ENCODE measurements around the gene CCBE1.

CCBE1 gene

GRCh38 chr18:59459369-59460071 is 237.7 kb downstream of the CCBE1 start:
- DNase-seq (ENCODE audit: low read depth in 1 of 2, low spot score in 1 of 2): no peak

GRCh38 chr18:59458575-59458974 is 238.6 kb downstream of the CCBE1 start:
- DNase-seq (ENCODE audit: low read depth in 1 of 2, low spot score in 1 of 2): no peak

GRCh38 chr18:59456657-59457056 is 240.6 kb downstream of the CCBE1 start:
- no peak for DNase-seq (ENCODE audit: low read depth in 1 of 2, low spot score in 1 of 2)

DNA sequence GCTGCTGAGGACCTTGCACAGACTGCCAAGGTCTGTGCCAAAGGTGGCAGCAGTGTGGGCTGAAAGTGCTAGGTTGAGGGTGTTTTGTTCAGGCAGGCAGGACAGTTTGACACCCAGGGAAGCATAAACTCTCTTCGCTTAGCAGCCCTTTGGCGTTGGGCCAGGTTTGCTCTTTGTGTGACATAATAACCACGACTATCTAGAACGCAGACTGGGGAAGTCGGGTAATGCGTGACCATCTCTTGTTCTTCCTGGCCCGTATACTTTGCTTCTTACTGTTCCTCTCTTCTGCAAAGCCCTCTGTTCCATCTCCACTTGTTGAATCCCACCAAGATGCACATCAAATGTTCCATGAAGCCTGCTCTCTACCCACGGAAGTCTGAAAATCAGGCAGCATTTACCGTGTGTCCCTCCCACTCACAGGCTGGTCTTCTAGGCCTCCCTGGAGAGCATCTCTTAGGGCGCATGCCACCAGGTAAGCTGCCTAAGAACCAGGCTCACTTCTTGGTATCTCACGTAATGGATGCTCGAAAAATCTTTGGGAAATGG is 241.4 kb downstream of the CCBE1 start:
- no peak for DNase-seq (ENCODE audit: low read depth in 1 of 2, low spot score in 1 of 2)

DNA sequence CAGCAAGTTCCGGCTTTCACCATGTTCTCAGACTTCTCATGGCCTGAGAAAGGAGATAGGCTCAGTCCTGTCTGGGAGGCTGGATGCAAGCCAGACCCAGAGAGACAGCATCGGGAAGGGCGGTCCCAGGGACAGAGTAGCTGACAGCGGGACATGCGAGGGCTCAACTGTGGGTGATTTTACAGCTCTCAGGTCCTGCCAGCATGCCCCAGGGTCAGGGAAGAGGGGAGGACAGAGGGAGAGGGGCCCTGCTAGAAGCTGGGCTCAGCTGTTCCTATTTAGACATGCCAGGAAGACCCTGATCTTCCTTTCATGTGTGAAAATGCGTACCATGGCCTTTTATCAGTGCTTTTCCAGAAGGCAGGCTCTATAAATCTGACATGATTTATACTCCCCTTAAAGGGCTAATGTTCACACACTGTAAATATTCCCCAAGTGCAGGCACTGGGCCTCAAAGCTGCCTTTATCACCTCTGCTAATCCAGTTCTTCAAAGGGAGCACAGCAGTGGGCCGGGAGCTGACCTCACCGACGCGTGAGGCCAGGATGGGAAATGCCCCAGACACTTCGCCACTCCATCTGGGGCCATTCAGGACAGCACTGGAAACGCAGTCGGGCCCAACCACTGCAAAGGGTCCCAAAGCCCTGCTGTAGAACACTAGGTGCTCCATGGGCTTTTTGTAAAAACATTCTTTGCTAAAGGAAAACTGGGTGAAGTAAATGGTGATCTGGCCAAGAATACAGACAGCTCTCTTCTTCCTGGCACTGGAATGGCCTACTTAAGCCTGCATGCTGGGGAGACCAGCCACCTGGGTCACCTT is 242.1 kb downstream of the CCBE1 start:
- no peak for DNase-seq (ENCODE audit: low read depth in 1 of 2, low spot score in 1 of 2)

DNA sequence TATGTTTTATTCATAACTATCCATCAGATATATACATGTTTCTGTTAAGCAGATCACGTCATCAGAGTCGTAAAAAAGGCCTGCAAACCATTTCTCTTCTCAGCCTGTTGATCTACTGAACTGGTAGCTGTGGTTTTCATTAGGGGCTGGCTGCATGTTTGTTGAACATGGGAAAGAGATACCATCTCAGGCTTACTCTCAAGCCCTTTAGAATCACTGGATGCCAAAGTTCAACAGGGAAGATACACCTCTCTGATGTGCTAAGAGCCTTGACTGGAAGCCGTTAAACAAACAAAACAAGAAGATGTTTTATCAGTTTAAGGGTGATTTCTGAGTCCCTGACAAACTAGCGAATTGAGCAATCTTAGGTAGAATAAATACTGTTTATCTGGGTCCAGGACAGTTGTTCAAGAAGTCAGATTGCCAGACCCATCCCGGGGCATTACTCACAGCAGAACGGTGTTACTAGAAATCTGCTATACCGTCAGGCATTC is 243.7 kb downstream of the CCBE1 start:
- DNase-seq (ENCODE audit: low read depth in 1 of 2, low spot score in 1 of 2): no peak

- DNase-seq (ENCODE audit: low read depth in 1 of 2, low spot score in 1 of 2): no peak
Observed at GRCh38 chr18:59451963-59452362, 245.3 kb downstream of the CCBE1 start.

DNA sequence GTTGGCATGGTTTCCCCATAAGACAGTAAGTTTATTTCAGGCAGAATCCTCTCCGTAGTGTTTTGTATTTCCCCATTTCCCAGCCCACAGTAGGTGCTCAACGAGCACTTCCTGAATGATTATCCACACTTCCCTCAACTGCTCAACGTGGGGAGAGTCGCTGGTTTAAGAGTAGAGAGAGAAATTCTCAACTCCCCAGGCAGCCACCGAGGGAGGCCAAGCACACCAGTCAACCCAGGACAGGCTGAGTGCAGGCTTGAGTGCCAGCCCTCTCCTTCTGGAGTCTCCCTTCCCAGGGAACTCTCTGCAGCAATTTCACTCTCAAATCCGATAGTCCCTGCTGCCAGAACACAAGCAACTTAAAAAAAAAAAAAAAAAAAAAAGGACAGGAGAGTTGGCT is 246.2 kb downstream of the CCBE1 start:
- no peak for DNase-seq (ENCODE audit: low read depth in 1 of 2, low spot score in 1 of 2)

GRCh38 chr18:59448546-59448945 is 248.7 kb downstream of the CCBE1 start:
- DNase-seq (ENCODE audit: low read depth in 1 of 2, low spot score in 1 of 2): no peak

GRCh38 chr18:59446012-59446411 is 251.2 kb downstream of the CCBE1 start:
- DNase-seq (ENCODE audit: low read depth in 1 of 2, low spot score in 1 of 2): no peak

DNA sequence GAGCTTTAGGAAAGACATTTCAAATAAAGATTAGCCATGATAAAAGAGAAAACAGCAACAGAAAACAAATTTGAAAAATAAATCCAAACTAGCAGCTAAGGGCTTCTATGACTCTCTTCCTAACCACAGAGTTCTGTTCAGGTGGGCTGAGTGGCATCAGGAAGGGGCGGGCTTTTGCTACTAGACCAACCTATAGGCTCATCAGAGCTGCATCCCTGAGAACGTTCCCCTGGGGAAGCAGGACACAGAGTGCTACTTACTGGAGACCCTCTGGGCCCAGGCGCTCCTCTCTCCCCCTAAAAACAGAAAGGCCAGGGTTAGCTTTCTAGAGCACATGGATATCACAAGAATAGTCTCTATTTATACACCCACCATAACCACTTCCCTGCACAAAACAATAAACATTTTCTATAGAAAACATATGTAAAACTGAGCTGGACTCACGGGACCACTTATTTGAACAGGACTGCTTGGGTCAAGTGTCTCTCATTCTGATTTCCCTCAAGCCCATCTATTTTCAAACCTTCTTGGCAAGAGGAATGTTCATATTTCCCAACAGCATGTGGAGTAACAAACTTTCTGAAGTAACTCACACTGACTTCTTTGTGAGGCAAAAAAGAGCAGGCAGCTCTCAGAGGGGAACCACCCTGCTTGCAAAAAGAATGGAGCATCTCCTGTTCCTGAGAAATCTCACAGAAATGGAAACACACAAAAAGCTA is 259.2 kb downstream of the CCBE1 start:
- DNase-seq (ENCODE audit: low read depth in 1 of 2, low spot score in 1 of 2): no peak

GRCh38 chr18:59432803-59433597 is 264.2 kb downstream of the CCBE1 start:
- no peak for DNase-seq (ENCODE audit: low read depth in 1 of 2, low spot score in 1 of 2)

DNA sequence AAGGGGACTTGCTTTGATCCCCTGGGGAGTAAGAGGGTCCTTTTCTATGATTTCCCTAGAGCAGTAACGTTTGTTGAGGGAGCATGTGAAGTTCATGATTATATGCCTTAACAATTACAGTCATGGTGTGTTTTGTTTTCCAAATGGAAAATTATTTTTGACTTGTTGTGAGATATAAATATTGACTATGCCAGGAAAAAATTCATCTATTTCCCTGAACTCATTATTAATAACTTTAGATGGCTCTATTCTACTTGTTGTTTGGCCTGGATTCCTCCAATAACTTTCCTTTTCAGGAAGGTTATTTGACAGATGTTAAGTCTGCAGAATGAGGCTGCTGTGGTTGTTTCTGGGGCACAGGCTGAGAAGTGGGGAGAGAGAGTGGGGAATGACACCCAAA is 266.1 kb downstream of the CCBE1 start:
- DNase-seq (ENCODE audit: low read depth in 1 of 2, low spot score in 1 of 2): no peak

GRCh38 chr18:59429608-59430007 is 267.6 kb downstream of the CCBE1 start:
- DNase-seq (ENCODE audit: low read depth in 1 of 2, low spot score in 1 of 2): no peak

GRCh38 chr18:59428018-59428417 is 269.2 kb downstream of the CCBE1 start:
- no peak for DNase-seq (ENCODE audit: low read depth in 1 of 2, low spot score in 1 of 2)

- DNase-seq (ENCODE audit: low read depth in 1 of 2, low spot score in 1 of 2): no peak
Observed at GRCh38 chr18:59426855-59427254, 270.4 kb downstream of the CCBE1 start.

GRCh38 chr18:59423259-59423658 is 274.0 kb downstream of the CCBE1 start:
- DNase-seq (ENCODE audit: low read depth in 1 of 2, low spot score in 1 of 2): no peak

DNA sequence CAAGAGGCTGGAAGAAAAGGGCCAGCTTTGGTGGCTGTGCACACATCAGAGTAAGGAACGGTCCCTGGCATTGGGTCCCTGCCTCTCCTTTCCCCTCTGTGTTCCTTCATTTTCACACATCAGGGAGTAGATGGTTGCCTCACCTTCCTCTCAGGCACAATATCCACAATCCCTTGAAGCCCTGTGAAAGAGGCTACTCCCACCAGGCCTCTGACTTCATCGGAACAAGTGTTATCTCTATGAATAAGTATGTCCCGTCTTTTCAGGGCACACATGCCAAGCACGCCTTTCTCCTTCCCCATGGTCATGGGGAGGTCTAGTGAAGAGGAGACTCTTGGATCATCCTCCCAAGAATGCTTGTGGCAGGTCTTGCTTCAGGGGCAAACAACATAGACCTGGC is 277.0 kb downstream of the CCBE1 start:
- no peak for DNase-seq (ENCODE audit: low read depth in 1 of 2, low spot score in 1 of 2)

GRCh38 chr18:59419386-59419785 is 277.8 kb downstream of the CCBE1 start:
- DNase-seq (ENCODE audit: low read depth in 1 of 2, low spot score in 1 of 2): no peak

- no peak for DNase-seq (ENCODE audit: low read depth in 1 of 2, low spot score in 1 of 2)
Observed at GRCh38 chr18:59416818-59417217, 280.4 kb downstream of the CCBE1 start.
